Suprapubic skin (tissue), 4 donors: ENCODE results near the gene TTC36. TPM values are rescaled to one million over a fixed set of nuclear protein-coding genes. Genes with fewer than 3 reads are reported as not detected.
A peak's percentile ranks its signal among the peaks of the same experiment; 100 is the strongest.

Experiments
- DNase-seq, 2 donors: peaks; one replicate each; pipeline ENCODE4 v3.0.0-alpha.2; 2019; ENCODE audit warnings: low spot score in 2 of 2
- H3K27ac ChIP-seq: fragments of 200-600 bp; sonication (generic); one replicate; pipeline ENCODE4 v1.5.1; 2019
- H3K27me3 ChIP-seq: fragments of 200-600 bp; sonication (generic); one replicate; pipeline ENCODE4 v1.5.1; 2019
- H3K36me3 ChIP-seq: fragments of 200-600 bp; sonication (generic); one replicate; pipeline ENCODE4 v1.5.1; 2019
- H3K4me1 ChIP-seq: fragments of 200-600 bp; sonication (generic); one replicate; pipeline ENCODE4 v1.5.1; 2019
- H3K4me3 ChIP-seq: fragments of 200-600 bp; sonication (generic); one replicate; pipeline ENCODE4 v1.5.1; 2019; ENCODE audit warnings: mild to moderate bottlenecking
- H3K9me3 ChIP-seq: fragments of 200-600 bp; sonication (generic); one replicate; pipeline ENCODE4 v1.5.1; 2019
- CTCF ChIP-seq, 2 donors: fragments of 200-600 bp in 1 of 2; fragments of 450-650 bp in 1 of 2; sonication (generic) in 1 of 2; IDR thresholded peaks; one replicate each; pipeline ENCODE4 v1.5.1; 2016 to 2019; ENCODE audit warnings: antibody characterized with exemption in 2 of 2, mild to moderate bottlenecking in 1 of 2, moderate library complexity in 1 of 2
- EP300 ChIP-seq: sonication (generic); formaldehyde crosslinking; IDR thresholded peaks from one replicate; pipeline ENCODE4 v1.6.1; 2017; ENCODE audit warnings: antibody characterized with exemption
- POLR2A ChIP-seq, 2 donors: fragments of 450-650 bp; IDR thresholded peaks; one replicate each; pipeline ENCODE4 v1.6.1; 2017; ENCODE audit warnings: antibody characterized with exemption in 2 of 2, mild to moderate bottlenecking in 2 of 2, moderate library complexity in 2 of 2
- POLR2AphosphoS5 ChIP-seq, 3 donors: sonication (generic); formaldehyde crosslinking; IDR thresholded peaks; one replicate each; pipeline ENCODE4 v1.6.1; 2017; ENCODE audit warnings: antibody characterized with exemption in 3 of 3
- WGBS: methylation state at CpG from one replicate; pipeline ENCODE4 v1.1.5; 2018; 5-methylcytosine and 5-hydroxymethylcytosine counted together
- total RNA-seq, 4 donors: library from RNA; depleted of rRNA; stranded (reverse); fragments of >200 nt; gene quantifications; one replicate each; pipeline ENCODE4 v1.1.0, GENCODE V29; 2016

The TTC36 gene
- total RNA-seq, 4 donors from 2014 or later = 3.0 TPM; not detected in 3

- 13% methylated on average over 11 of the region's 12 CpGs for WGBS
- Histone ChIP-seq H3K9me3 (no peaks in the 10 kb centered on the region), H3K4me1 (peaks cover 33% of the 10 kb centered on the region), H3K36me3 (peaks cover 12% of the 10 kb centered on the region), H3K4me3 (peak overlapping the region; percentile 96), H3K27me3 (no peaks in the 10 kb centered on the region), H3K27ac (no peak overlapping the region)
- TF ChIP-seq POLR2AphosphoS5 (IDR thresholded peaks at IDR 0.05) (no peak), POLR2A (IDR thresholded peaks at IDR 0.05) (no peak), CTCF (IDR thresholded peaks at IDR 0.05) (no peak), EP300 (no peak)
- DNase-seq = no peak
Measured at GRCh38 chr11:118531597-118532084, 4.4 kb downstream of the TTC36 start.

GRCh38 chr11:118532091-118532490, 4.8 kb downstream of the TTC36 start:
- WGBS = 75% methylated on average over 5 of the region's 10 CpGs
- Histone ChIP-seq H3K36me3 (peaks cover 12% of the 10 kb centered on the region), H3K27me3 (no peaks in the 10 kb centered on the region), H3K9me3 (no peaks in the 10 kb centered on the region), H3K4me3 (peak overlapping the region; percentile 96), H3K4me1 (peaks cover 31% of the 10 kb centered on the region), H3K27ac (no peak overlapping the region)
- DNase-seq = no peak
- TF ChIP-seq CTCF (IDR thresholded peaks at IDR 0.05) = no peak
- no peak for TF ChIP-seq POLR2AphosphoS5 (IDR thresholded peaks at IDR 0.05)
- TF ChIP-seq POLR2A (IDR thresholded peaks at IDR 0.05) = no peak
- TF ChIP-seq EP300 = no peak

- Histone ChIP-seq H3K9me3 (no peaks in the 10 kb centered on the region), H3K36me3 (peaks cover 12% of the 10 kb centered on the region), H3K27ac (no peak overlapping the region), H3K27me3 (no peaks in the 10 kb centered on the region), H3K4me3 (no peak overlapping the region), H3K4me1 (peaks cover 31% of the 10 kb centered on the region)
- 82% methylated on average over 10 of the region's 19 CpGs for WGBS
- no peak for TF ChIP-seq CTCF (IDR thresholded peaks at IDR 0.05)
- TF ChIP-seq POLR2AphosphoS5 (IDR thresholded peaks at IDR 0.05) = no peak
- no peak for TF ChIP-seq EP300
- no peak for TF ChIP-seq POLR2A (IDR thresholded peaks at IDR 0.05)
- DNase-seq = no peak
Measured at GRCh38 chr11:118532852-118533768, 5.8 kb downstream of the TTC36 start.

GRCh38 chr11:118533769-118534729, 6.8 kb downstream of the TTC36 start:
- Histone ChIP-seq H3K9me3 (no peaks in the 10 kb centered on the region), H3K27ac (no peak overlapping the region), H3K4me1 (peaks cover 28% of the 10 kb centered on the region), H3K27me3 (no peaks in the 10 kb centered on the region), H3K36me3 (peaks cover 12% of the 10 kb centered on the region), H3K4me3 (no peak overlapping the region)
- DNase-seq = no peak
- WGBS = 82% methylated on average over 12 of the region's 27 CpGs
- no peak for TF ChIP-seq CTCF (IDR thresholded peaks at IDR 0.05)
- no peak for TF ChIP-seq POLR2AphosphoS5 (IDR thresholded peaks at IDR 0.05)
- no peak for TF ChIP-seq POLR2A (IDR thresholded peaks at IDR 0.05)
- TF ChIP-seq EP300 = no peak
